Measurements from ENCODE around the gene EDC4. TPM values are rescaled to one million over a fixed set of nuclear protein-coding genes. Genes with fewer than 3 reads are reported as not detected.

EDC4 gene
- total and polyA plus RNA-seq, 8 donors, result 20.2 to 66.2 (median 26.0) TPM

DNA sequence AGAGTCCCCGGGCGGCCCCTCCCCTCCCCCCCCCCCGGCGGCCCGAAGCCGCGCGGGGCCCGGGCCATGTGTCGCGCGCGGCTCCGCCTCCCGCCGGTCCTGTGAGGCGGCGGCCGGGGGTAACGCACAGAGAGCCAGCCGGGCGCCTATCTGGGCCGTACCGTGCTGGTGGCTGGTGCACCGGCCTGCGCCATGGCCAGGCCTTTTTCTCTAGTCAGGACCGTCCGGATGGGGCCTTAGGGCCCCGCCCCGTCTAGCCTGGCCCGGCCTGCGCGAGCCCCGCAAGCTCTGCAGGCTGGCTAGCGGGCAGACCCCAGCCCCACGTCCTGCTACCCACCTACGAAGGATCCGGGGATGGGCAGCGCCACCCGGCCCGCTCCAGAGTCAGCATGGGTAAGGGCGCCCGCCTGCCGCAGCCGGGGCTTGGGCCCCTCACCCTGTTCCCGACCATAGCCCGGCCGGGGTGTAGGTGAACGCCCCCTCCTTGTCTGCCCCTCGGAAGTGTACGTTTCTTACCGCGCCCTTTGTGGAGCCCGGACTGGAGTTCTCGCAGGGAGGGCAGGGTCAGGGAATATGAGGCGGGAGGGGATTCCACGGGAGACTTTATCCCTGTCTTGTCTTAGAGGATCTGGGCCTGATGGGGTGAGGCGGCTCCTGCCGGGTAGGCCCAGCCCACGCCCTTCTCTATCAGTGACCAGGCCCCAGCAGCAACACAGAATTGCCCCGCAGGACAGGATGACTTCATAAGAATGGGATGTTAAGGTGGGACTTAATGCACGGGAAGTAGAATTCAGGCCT, 25.6 kb upstream of the EDC4 start, which contains the start of gene CENPT:
CENPT (minus strand) TSS at position 630 of the 798 bp plus-strand sequence. CDS start 13,834 bp downstream, outside the sequence.
- intact Hi-C loops (cut with DNase I), result no loop called here
- ATAC-seq, result peak; percentile 54 to 72 (median 62)
- peak in 5 of 6 donors; percentile 29 to 88 (median 57) for DNase-seq
- WGBS, 2 donors, result 1% methylated on average over 39 to 62 of the region's 62 CpGs
- Histone ChIP-seq H3K27me3 (no peaks in the 10 kb centered on the region), H3K9me3 (no peaks in the 10 kb centered on the region), H3K4me1 (peaks cover 14 to 32% (median 19%) of the 10 kb centered on the region in 3 donors), H3K27ac (peak within 1 kb of the TSS; percentile 92 to 97 (median 92)), H3K36me3 (no peaks in the 10 kb centered on the region), H3K4me3 (peak within 1 kb of the TSS; percentile 73 to 100 (median 88))
- no peak for TF ChIP-seq CTCF (IDR thresholded peaks at IDR 0.05)
- FAIRE-seq, result no peak

DNA sequence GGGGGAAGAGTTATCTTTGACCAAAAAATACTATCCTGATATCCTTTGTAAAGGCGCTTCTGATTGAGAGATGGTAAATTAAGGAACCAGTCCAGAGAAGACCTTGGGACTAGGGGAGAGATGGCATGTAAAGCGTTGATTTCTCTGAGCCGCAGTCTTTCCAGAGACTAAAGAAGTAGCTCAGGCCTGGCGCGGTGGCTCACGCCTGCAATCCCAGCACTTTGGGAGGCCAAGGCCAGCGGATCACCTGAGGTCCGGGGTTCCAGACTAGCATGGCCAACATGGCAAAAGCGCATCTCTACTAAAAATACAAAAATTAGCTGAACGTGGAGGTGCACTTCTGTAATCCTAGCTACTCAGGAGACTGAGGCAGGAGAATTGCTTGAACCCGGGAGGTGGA, 24.7 kb upstream of the EDC4 start:
- peak overlapping the region; percentile 73 to 100 (median 88) for H3K4me3 ChIP-seq
- H3K4me1 ChIP-seq, result peaks cover 14 to 32% (median 19%) of the 10 kb centered on the region in 3 donors
- intact Hi-C loops (cut with DNase I), result no loop called here
- H3K27ac ChIP-seq, result peak overlapping the region in 1 of 4 donors; percentile 97
- FAIRE-seq (no peak), ATAC-seq (no peak), DNase-seq (no peak)
- no peak for TF ChIP-seq CTCF (IDR thresholded peaks at IDR 0.05)
- H3K9me3 ChIP-seq, result no peaks in the 10 kb centered on the region
- H3K27me3 ChIP-seq, result no peaks in the 10 kb centered on the region
- no peaks in the 10 kb centered on the region for H3K36me3 ChIP-seq
- 78 to 85% methylated on average over 11 of the region's 11 CpGs for WGBS, 2 donors

GRCh38 chr16:67853670-67854069, 19.2 kb upstream of the EDC4 start:
- FAIRE-seq (no peak), DNase-seq (no peak), ATAC-seq (no peak)
- Histone ChIP-seq H3K4me3 (no peak overlapping the region), H3K36me3 (no peaks in the 10 kb centered on the region), H3K4me1 (peaks cover 29 to 36% (median 32%) of the 10 kb centered on the region in 3 donors), H3K27ac (no peak overlapping the region), H3K27me3 (no peaks in the 10 kb centered on the region), H3K9me3 (no peaks in the 10 kb centered on the region)
- intact Hi-C loops (cut with DNase I), result no loop called here
- WGBS, 2 donors, result 95 to 96% methylated on average over 3 of the region's 3 CpGs
- TF ChIP-seq CTCF (IDR thresholded peaks at IDR 0.05), result no peak

GRCh38 chr16:67855789-67856188, 17.1 kb upstream of the EDC4 start:
- intact Hi-C loops (cut with DNase I), result no loop called here

More at GRCh38 chr16:67855789-67856188, 17.1 kb upstream of the EDC4 start:
- Histone ChIP-seq H3K27ac (peak overlapping the region in 2 of 4 donors; percentile 82 to 85), H3K4me3 (no peak overlapping the region), H3K9me3 (no peaks in the 10 kb centered on the region), H3K4me1 (peaks cover 29 to 36% (median 32%) of the 10 kb centered on the region in 3 donors), H3K27me3 (no peaks in the 10 kb centered on the region), H3K36me3 (no peaks in the 10 kb centered on the region)
- peak in 2 of 4 donors; percentile 19 to 21 for ATAC-seq
- 19 to 26% methylated on average over 10 of the region's 10 CpGs for WGBS, 2 donors
- DNase-seq, result peak in 1 of 6 donors; percentile 55
- no peak for FAIRE-seq
- TF ChIP-seq CTCF (IDR thresholded peaks at IDR 0.05), result no peak

Data from pancreas (tissue), 10 donors.